A673 (cell line): Measurements from ENCODE around the gene LCE2B. TPM values are rescaled to one million over a fixed set of nuclear protein-coding genes. Genes with fewer than 3 reads are reported as not detected.

Experiments used
- BruUV-seq: library from RNA; stranded (reverse); fragments of 400-500 nt; replicated peaks from 2 replicates; lab custom pipeline; 2021; lab: Mats Ljungman, UMichigan
- CTCF ChIA-PET: fragments of 300-600 bp; sonication (Branson Sonifier 250); formaldehyde crosslinking; loops from one replicate; lab custom pipeline; 2022; ENCODE audit warnings: antibody characterized with exemption; lab: Charles Lee
- POLR2A ChIA-PET: fragments of 300-600 bp; sonication (Branson Sonifier 250); formaldehyde crosslinking; loops from one replicate; lab custom pipeline; 2022; ENCODE audit warnings: antibody characterized with exemption; ENCODE audit not compliant: low non-redundant PET; lab: Charles Lee
- DNase-seq: peaks from one replicate; pipeline ENCODE4 v3.0.0-alpha.2; 2015; ENCODE audit warnings: low spot score
- H3K27ac ChIP-seq: fragments of 200-600 bp; sonication (generic); 2 replicates; pipeline ENCODE4 v1.5.1; 2016; ENCODE audit warnings: mixed run types, low read depth, mild to moderate bottlenecking, mixed read lengths, antibody characterized with exemption, low read length; ENCODE audit not compliant: poor library complexity, severe bottlenecking
- H3K27me3 ChIP-seq: fragments of 200-600 bp; sonication (generic); replicated peaks from 2 replicates; pipeline ENCODE4 v1.6.1; 2017; ENCODE audit warnings: mixed run types, low read depth, mild to moderate bottlenecking, mixed read lengths, antibody characterized with exemption, low read length; ENCODE audit not compliant: insufficient read depth, poor library complexity
- H3K36me3 ChIP-seq: fragments of 200-600 bp; sonication (generic); 2 replicates; pipeline ENCODE4 v1.6.1; 2016; ENCODE audit warnings: mixed run types, mild to moderate bottlenecking, mixed read lengths, antibody characterized with exemption, low read length; ENCODE audit not compliant: insufficient read depth, poor library complexity, severe bottlenecking
- H3K4me1 ChIP-seq: fragments of 200-600 bp; sonication (generic); 2 replicates; pipeline ENCODE4 v1.6.1; 2017; ENCODE audit warnings: mixed run types, mild to moderate bottlenecking, mixed read lengths, antibody characterized with exemption, low read length; ENCODE audit not compliant: insufficient read depth, poor library complexity, severe bottlenecking
- H3K4me3 ChIP-seq: fragments of 200-600 bp; sonication (generic); 2 replicates; pipeline ENCODE4 v1.5.1; 2016; ENCODE audit warnings: low read depth, mixed run types, mild to moderate bottlenecking, mixed read lengths, low read length; ENCODE audit not compliant: poor library complexity, severe bottlenecking
- H3K9me3 ChIP-seq: fragments of 200-600 bp; sonication (generic); 2 replicates; pipeline ENCODE4 v1.6.1; 2016; ENCODE audit warnings: mixed run types, low read depth, mild to moderate bottlenecking, mixed read lengths, antibody characterized with exemption, low read length; ENCODE audit not compliant: poor library complexity, severe bottlenecking
- EZH2 ChIP-seq: fragments of 200-600 bp; sonication (generic); IDR thresholded peaks from 2 replicates; pipeline ENCODE4 v1.6.1; 2017; ENCODE audit warnings: borderline replicate concordance, low read depth, mild to moderate bottlenecking, mixed read lengths, antibody characterized with exemption, low read length; ENCODE audit not compliant: poor library complexity, severe bottlenecking
- intact Hi-C: fragments of 100-400 bp; cut with micrococcal nuclease; formaldehyde crosslinking; loops from one replicate; pipeline ENCODE4 v1.10.0; 2022; ENCODE audit not compliant: unreplicated experiment
- total RNA-seq: library from RNA; stranded (reverse); gene quantifications from 2 replicates; pipeline ENCODE4 v1.2.3, GENCODE V29; 2021
- TF ChIP-seq, protein P1 (sequence below): fragments of 300-800, 200-600 bp; sonication (generic); conservative IDR thresholded peaks from 2 replicates; pipeline ENCODE4 v1.5.1; 2017; ENCODE audit warnings: low read depth, mild to moderate bottlenecking, antibody characterized with exemption, low read length, moderate library complexity, mixed read lengths

Gene LCE2B
- total RNA-seq, 1 experiment from 2014 or later, result not detected

DNA sequence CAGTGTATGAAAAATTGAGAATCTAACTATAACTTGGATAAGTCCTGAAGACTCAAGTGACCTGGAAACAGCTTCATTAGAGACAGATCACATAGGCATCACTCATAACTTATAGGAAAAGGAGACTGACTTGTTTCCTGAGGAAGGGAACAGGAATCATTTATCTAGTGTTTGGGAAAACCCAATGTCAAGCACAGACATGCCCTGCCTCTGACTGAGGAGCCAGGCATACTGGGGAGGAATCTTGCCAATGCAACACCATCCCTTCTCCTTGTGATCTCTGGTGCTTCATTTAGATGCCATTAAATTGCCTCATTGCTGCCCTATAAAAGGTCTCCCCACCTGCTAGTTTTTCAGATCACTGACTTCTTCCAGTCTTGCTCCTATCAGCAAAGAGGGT, 32.3 kb downstream of the LCE2B start:
- Histone ChIP-seq H3K36me3 (no peaks in the 10 kb centered on the region), H3K4me3 (no peak overlapping the region), H3K27me3 (peaks cover 6% of the 10 kb centered on the region), H3K27ac (no peak overlapping the region), H3K9me3 (peaks cover 9% of the 10 kb centered on the region), H3K4me1 (no peaks in the 10 kb centered on the region)
- intact Hi-C loops, result no loop called here
- ChIA-PET POLR2A (no interaction called here), CTCF (no interaction called here)
- no peak for TF ChIP-seq EZH2
- TF ChIP-seq, protein P1, sequence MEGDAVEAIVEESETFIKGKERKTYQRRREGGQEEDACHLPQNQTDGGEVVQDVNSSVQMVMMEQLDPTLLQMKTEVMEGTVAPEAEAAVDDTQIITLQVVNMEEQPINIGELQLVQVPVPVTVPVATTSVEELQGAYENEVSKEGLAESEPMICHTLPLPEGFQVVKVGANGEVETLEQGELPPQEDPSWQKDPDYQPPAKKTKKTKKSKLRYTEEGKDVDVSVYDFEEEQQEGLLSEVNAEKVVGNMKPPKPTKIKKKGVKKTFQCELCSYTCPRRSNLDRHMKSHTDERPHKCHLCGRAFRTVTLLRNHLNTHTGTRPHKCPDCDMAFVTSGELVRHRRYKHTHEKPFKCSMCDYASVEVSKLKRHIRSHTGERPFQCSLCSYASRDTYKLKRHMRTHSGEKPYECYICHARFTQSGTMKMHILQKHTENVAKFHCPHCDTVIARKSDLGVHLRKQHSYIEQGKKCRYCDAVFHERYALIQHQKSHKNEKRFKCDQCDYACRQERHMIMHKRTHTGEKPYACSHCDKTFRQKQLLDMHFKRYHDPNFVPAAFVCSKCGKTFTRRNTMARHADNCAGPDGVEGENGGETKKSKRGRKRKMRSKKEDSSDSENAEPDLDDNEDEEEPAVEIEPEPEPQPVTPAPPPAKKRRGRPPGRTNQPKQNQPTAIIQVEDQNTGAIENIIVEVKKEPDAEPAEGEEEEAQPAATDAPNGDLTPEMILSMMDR, result no peak
- BruUV-seq, result no TSS peak
- no peak for DNase-seq

DNA sequence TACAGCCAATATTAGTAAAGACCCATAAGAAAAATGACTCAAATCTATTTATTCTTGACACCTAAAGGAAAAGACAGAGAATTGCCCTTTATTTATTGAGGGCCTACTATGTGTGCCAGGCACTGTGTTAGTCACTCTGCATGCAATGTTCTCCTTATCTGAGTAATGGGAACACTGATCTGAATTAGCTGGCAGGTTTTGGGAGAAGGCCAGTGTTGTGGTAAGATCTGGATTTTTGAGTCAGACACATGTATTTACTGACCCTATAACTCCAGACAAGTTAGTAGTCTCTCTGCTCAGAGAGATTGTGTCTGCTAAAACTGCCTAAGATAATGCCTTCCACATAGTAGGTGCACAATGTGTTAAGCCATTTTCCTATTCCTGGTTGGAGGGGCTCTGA, 39.3 kb downstream of the LCE2B start:
- intact Hi-C loops, result no loop called here
- no peak overlapping the region for H3K4me3 ChIP-seq
- H3K27me3 ChIP-seq, result peaks cover 10% of the 10 kb centered on the region
- no peak overlapping the region for H3K27ac ChIP-seq
- no peak for TF ChIP-seq EZH2
- TF ChIP-seq, protein P1, result no peak
- DNase-seq, result no peak
- no peaks in the 10 kb centered on the region for H3K4me1 ChIP-seq
- H3K36me3 ChIP-seq, result no peaks in the 10 kb centered on the region
- ChIA-PET POLR2A (no interaction called here), CTCF (no interaction called here)
- no peaks in the 10 kb centered on the region for H3K9me3 ChIP-seq
- BruUV-seq, result no TSS peak

DNA sequence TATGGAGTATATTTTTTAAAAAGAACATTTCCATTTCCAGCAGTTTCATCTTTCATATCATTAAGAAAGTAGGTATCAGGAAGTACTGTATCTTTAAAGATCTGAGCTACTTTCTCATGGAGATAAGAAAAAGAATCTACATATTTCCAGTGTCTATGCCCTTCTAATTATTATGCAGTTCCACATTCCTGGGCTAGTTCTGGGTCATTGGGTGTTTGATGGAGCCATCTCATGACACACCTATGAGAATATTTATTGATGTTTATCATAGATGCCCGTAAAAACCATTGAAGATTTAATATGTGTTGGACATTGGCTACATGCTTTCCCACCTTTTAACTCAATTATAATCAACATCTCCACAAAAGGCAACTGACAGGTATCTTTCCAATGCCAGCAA, 43.1 kb downstream of the LCE2B start:
- no peaks in the 10 kb centered on the region for H3K36me3 ChIP-seq
- intact Hi-C loops, result no loop called here
- BruUV-seq, result no TSS peak
- no peak for DNase-seq
- peaks cover 6% of the 10 kb centered on the region for H3K27me3 ChIP-seq
- CTCF ChIA-PET, result no interaction called here
- no peak overlapping the region for H3K27ac ChIP-seq
- POLR2A ChIA-PET, result no interaction called here
- H3K4me1 ChIP-seq, result no peaks in the 10 kb centered on the region
- no peak for TF ChIP-seq EZH2
- TF ChIP-seq, protein P1, result no peak
- no peaks in the 10 kb centered on the region for H3K9me3 ChIP-seq
- H3K4me3 ChIP-seq, result no peak overlapping the region
